HUES64 (cell line): ENCODE measurements around the gene OTUD7B.

ENCODE experiments used
- H3K27ac ChIP-seq: 2 replicates; pipeline ENCODE4 v1.7.0; 2013; ENCODE audit warnings: low read depth, low read length, inconsistent platforms
- H3K27me3 ChIP-seq: 2 replicates; pipeline ENCODE4 v1.6.1; 2013; ENCODE audit warnings: mild to moderate bottlenecking, low read length; ENCODE audit not compliant: insufficient read depth
- H3K36me3 ChIP-seq: 2 replicates; pipeline ENCODE4 v1.6.1; 2013; ENCODE audit warnings: mild to moderate bottlenecking, low read length; ENCODE audit not compliant: insufficient read depth
- H3K4me1 ChIP-seq: 2 replicates; pipeline ENCODE4 v1.6.1; 2013; ENCODE audit warnings: mild to moderate bottlenecking, low read length, moderate library complexity; ENCODE audit not compliant: insufficient read depth
- H3K4me3 ChIP-seq: 2 replicates; pipeline ENCODE4 v1.5.1; 2013; ENCODE audit warnings: mild to moderate bottlenecking, low read length, moderate library complexity
- H3K9ac ChIP-seq: 2 replicates; pipeline ENCODE4 v1.6.1; 2013; ENCODE audit warnings: mild to moderate bottlenecking, low read depth, low read length
- H3K9me3 ChIP-seq: 2 replicates; pipeline ENCODE4 v1.6.1; 2013; ENCODE audit warnings: low read depth, low read length; ENCODE audit not compliant: insufficient read depth
- WGBS: fragments of 150-250, 120-280 bp; methylation state at CpG from one replicate; pipeline ENCODE4 v1.1.7; 2013; ENCODE audit warnings: missing lambda C conversion rate; 5-methylcytosine and 5-hydroxymethylcytosine counted together

The OTUD7B gene

DNA sequence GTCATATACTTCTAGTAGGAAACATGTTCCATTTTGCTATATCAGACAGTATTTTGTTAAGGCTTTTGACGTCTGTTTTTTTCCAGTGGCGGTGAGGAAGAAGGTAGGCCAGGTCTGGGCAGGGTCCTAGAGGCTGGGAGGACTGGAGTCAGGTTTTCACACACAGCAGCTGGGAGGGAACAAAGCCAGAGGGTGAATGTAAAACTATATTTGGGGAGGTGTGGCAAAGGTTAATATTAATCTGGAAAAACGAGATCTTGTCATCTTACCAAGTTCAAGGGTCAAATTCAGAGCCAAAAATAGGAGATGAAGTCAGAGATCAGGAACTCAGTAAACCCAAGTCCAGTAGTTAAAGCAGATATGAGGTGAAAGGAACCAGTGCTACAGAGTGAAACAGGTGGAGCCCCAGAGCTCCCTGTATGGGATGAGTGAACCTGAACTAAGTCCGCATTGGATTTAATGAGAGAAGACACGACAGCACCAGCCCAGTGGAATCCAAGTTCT lies 10.7 kb upstream of the OTUD7B start:
- Histone ChIP-seq H3K27ac (no peak overlapping the region), H3K9me3 (no peaks in the 10 kb centered on the region), H3K9ac (no peak overlapping the region), H3K27me3 (no peaks in the 10 kb centered on the region), H3K4me3 (no peak overlapping the region), H3K4me1 (peaks cover 4% of the 10 kb centered on the region; the same call in 1 of the 2 replicates), H3K36me3 (no peaks in the 10 kb centered on the region)
- WGBS, result 80% methylated on average over 5 of the region's 5 CpGs

DNA sequence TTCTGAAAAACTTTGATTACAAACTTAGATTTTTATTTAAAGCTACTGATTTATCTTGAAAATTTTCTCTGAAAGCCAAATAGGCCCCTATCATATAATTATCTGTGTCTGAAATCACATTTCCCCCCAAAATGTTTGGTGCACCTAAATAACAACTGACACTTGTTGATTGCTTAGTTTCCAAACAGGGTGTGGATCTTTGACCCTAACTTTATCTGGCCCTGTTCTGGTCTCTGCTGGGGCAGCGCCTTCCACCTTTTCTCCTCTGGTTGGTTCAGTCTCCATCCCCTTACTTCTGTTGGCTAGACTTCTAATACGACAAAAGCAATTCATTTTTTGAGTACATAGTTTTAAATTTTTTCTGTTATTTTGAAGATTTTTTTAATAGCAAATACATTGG lies 10.2 kb upstream of the OTUD7B start:
- Histone ChIP-seq H3K27me3 (no peaks in the 10 kb centered on the region), H3K27ac (no peak overlapping the region), H3K4me1 (peaks cover 4% of the 10 kb centered on the region; the same call in 1 of the 2 replicates), H3K4me3 (no peak overlapping the region), H3K9me3 (no peaks in the 10 kb centered on the region), H3K9ac (no peak overlapping the region), H3K36me3 (no peaks in the 10 kb centered on the region)
- 90% methylated on average over 1 of the region's 2 CpGs for WGBS

DNA sequence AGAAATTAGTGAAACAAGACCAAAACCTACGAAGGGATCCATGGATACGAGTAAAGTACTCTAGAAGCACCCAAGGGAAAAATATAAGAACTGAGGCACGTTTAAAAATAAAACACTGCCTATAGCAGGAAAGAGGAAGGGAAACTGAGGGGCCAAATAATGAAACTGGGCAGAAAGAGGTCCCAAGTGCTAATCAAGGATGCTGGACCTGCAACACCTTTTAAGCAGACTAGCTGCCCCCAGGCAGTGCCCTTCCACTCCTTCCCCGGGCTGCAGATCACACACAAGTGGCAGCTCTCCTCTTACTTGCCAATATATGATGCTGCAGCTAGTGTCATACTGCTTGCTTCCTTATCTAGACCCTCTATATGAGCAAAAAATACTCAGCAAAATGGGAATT lies 7.6 kb upstream of the OTUD7B start:
- Histone ChIP-seq H3K4me3 (no peak overlapping the region), H3K27ac (no peak overlapping the region), H3K36me3 (no peaks in the 10 kb centered on the region), H3K27me3 (no peaks in the 10 kb centered on the region), H3K4me1 (peaks cover 4% of the 10 kb centered on the region; the same call in 1 of the 2 replicates), H3K9ac (no peak overlapping the region), H3K9me3 (no peaks in the 10 kb centered on the region)
- WGBS, result 92% methylated on average over 4 of the region's 4 CpGs

DNA sequence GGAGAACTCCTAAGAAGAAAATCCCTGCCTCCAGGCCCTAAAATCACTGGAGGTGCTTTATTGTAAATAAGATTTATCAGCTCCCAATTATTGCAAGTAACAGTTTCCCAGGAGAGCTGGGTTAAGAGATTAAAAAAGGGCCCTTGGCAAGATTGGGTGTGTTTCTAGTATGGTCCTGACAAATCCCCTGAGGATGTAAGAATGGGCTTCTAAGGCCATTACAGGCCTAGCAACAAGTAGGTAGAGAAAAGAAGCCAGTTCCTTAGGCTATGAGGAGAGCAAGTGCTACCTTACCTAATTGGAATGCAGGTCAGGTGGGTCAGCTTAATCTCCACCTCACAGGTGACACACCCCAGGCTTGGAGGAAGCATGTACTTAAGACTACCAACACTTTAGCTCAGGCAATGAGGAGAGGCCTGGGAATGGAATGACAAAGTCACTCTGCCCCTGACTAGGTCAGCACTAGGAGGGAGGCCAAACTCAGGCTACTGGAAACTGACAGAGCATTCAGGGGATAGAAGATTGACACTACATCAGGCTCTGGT lies 6.8 kb upstream of the OTUD7B start:
- Histone ChIP-seq H3K27me3 (no peaks in the 10 kb centered on the region), H3K9me3 (no peaks in the 10 kb centered on the region), H3K4me3 (no peak overlapping the region), H3K27ac (no peak overlapping the region; the same call in 1 of the 2 replicates), H3K36me3 (no peaks in the 10 kb centered on the region), H3K9ac (no peak overlapping the region), H3K4me1 (peaks cover 4% of the 10 kb centered on the region; the same call in 1 of the 2 replicates)

DNA sequence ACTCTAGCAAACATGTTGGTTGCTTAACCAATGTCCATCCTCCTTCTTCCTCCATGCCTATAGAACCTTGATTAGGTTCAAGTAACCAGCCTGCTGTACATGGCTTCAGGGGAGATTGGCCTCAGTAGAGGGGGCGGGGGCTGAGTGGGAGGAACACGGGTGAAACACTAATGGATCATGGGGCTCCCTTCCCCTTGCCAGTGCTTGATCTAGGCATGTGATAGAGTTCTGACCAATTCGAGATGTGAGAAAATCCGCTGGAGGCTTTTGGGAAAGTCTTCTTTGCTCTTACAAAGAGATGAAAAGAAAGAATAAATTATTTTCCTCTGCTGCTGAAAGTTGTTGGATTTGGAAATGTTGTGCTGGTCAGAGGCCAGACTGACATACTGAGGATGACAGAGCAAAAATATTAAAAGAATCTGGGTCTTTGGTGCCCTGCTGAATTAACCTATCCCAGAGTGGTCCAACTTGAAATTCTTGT lies 5.2 kb upstream of the OTUD7B start:
- no peak overlapping the region for H3K27ac ChIP-seq
- H3K36me3 ChIP-seq, result no peaks in the 10 kb centered on the region
- H3K4me1 ChIP-seq, result peaks cover 8% of the 10 kb centered on the region; the same call in 1 of the 2 replicates
- WGBS, result 94% methylated on average over 4 of the region's 4 CpGs
- no peaks in the 10 kb centered on the region for H3K27me3 ChIP-seq
- no peak overlapping the region for H3K4me3 ChIP-seq
- H3K9me3 ChIP-seq, result no peaks in the 10 kb centered on the region
- no peak overlapping the region for H3K9ac ChIP-seq

DNA sequence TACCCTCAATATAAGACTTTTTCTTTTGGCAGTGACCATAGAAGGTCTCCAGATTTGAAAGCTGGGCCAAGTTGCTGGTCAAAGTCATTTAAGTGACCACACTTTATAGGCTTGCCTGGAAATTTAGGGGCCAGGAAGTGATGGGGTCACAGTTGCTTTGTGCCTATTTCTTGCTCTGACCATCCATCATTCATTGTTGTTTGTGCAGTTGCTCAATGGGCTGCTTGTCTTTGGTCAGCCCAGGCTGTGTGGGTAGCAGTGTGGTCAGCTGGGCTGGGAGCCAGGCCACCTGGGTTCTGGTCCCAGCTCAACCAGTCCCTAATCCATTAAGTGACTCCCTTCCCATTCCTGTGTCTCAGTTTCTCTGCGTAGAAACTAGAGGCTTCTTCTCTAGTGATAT lies 2.1 kb upstream of the OTUD7B start:
- Histone ChIP-seq H3K4me1 (peaks cover 24% of the 10 kb centered on the region), H3K9ac (no peak overlapping the region), H3K36me3 (no peaks in the 10 kb centered on the region), H3K9me3 (no peaks in the 10 kb centered on the region), H3K27me3 (no peaks in the 10 kb centered on the region), H3K4me3 (no peak overlapping the region), H3K27ac (no peak overlapping the region)
- WGBS, result 95% methylated on average over 1 of the region's 1 CpG

DNA sequence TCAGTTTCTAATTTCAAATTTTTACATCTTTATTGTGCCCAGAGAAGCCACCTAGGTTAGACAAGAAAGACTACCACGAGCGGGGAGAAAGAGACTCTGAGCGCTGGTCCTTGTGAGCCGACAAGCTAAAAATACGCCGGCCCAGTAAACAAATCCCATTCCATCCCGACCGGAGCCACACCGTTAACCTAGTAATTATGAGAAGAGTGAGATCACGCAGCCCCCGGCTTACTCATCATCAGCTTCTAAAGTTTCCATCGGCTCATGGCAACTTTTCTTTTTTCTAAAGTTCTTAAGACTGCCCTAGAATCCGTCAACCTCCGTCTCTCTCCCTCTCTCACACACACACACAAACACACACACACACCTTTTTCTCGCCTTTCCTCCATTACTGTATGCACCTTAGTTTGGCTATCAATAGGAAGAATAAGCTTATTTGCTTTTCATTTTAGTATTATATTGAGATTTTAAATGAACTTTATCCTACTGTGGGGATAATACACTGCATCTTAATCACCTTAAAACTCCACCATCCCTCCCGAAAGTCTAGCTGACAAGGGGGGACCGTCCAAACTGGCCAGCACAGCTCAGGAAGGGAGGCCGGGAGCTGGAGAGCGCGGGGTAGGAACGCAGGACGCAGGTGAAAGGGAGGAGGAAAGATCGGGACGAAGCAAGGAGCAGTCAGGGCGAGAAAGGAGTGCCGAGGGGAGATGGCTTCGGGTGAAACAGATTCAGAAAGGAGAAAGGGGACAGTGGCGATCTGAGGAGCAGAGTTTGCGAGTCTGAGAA lies 728 bp downstream of the OTUD7B start:
- Histone ChIP-seq H3K9me3 (no peaks in the 10 kb centered on the region), H3K27ac (peak overlapping the region; percentile 91), H3K27me3 (no peaks in the 10 kb centered on the region), H3K4me3 (peak overlapping the region; percentile 84), H3K9ac (peak overlapping the region; percentile 68), H3K4me1 (peaks cover 29% of the 10 kb centered on the region), H3K36me3 (peaks cover 9% of the 10 kb centered on the region)
- WGBS, result under 1% methylated on average over 28 of the region's 29 CpGs

DNA sequence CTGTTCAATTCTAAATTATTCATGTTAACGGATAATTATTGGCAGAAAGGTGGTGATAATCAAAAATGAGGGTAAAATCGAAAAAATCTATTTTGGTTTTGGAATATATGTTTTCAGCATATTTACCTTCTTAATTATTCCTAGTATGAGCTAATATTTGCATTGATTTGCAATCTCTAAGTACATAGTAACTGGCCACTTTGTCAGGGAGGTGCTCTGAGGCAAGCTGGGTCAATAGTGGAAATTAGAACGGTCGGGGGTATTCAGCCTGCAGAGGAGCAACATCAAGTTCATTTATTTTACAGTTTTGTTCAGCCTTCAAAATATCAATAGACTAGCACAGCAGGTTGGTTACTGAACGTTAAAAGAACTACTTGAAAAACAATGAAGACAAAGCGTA lies 1.8 kb downstream of the OTUD7B start:
- H3K4me1 ChIP-seq, result peaks cover 29% of the 10 kb centered on the region
- H3K36me3 ChIP-seq, result peaks cover 9% of the 10 kb centered on the region
- H3K27ac ChIP-seq, result no peak overlapping the region
- no peaks in the 10 kb centered on the region for H3K9me3 ChIP-seq
- 27% methylated on average over 5 of the region's 6 CpGs for WGBS
- H3K4me3 ChIP-seq, result peak overlapping the region; percentile 84
- peak overlapping the region; percentile 68 for H3K9ac ChIP-seq
- no peaks in the 10 kb centered on the region for H3K27me3 ChIP-seq

DNA sequence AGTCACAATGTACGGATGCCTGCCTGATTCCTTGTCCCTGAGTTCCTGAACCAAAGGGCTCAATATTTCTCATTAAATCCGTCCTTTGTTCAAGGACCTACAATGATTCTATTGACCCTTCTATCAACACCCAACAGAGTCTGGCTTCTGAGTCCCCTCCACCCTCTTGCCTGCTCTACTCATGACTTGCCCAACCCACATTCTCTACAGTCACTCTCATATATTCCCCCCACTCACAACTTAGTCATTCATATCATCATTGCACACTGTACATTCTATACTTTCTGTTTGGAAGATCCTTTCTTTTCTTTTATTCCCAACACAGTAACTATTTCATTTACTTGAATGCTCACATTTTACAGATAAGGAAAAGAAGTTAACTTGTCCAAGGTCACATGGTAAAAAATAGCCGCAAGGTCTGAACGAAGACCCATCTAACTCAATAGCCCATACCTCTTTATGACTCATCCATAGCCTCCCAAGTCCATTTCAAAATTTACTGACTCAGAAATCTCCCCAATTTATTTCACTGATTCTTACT lies 3.6 kb downstream of the OTUD7B start:
- Histone ChIP-seq H3K9ac (no peak overlapping the region), H3K27me3 (no peaks in the 10 kb centered on the region), H3K27ac (no peak overlapping the region), H3K36me3 (peaks cover 14% of the 10 kb centered on the region), H3K4me1 (peaks cover 37% of the 10 kb centered on the region), H3K9me3 (no peaks in the 10 kb centered on the region), H3K4me3 (no peak overlapping the region)
- WGBS, result 92% methylated on average over 4 of the region's 4 CpGs

DNA sequence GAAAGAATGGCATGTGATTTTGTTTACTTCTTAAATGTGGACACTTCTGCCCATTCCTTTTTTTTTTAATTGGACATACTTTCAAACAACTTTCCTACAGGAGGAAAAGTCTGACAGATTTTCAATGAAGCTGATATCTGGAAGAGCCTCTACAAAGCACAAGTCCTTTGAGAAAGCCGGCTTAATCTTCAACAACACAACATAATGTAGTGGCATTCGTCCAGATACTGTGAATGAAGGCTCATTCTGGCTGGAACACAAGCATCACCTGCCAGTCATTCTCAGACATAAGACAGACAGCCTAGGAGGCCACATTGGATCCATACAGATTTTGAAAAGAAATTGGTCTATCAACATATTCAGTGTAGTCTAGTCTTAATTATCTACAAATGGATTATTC lies 4.9 kb downstream of the OTUD7B start:
- WGBS, result 92% methylated on average over 2 of the region's 2 CpGs
- Histone ChIP-seq H3K9me3 (no peaks in the 10 kb centered on the region), H3K27ac (no peak overlapping the region), H3K27me3 (no peaks in the 10 kb centered on the region), H3K4me3 (no peak overlapping the region), H3K4me1 (peaks cover 37% of the 10 kb centered on the region), H3K9ac (no peak overlapping the region), H3K36me3 (peaks cover 16% of the 10 kb centered on the region)

DNA sequence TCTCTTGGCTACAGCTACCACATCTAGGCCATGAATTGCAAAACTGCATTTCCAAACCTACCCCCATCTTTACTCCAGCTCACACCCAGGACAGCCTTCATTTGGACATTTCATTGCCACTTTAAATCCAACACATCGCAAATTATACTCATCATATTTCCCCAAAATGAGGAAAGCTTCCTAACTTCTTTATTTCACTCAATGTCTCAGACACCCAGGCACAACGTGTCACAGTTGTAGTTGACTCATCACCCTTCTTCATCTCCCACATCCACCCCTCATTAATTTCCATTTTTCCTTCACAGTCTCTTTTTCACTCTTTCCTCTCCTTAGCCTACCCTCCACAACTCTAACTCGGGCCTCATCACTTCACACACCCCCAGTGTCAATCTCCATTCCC lies 6.7 kb downstream of the OTUD7B start:
- H3K36me3 ChIP-seq, result peaks cover 25% of the 10 kb centered on the region
- no peaks in the 10 kb centered on the region for H3K27me3 ChIP-seq
- no peak overlapping the region for H3K27ac ChIP-seq
- WGBS, result 90% methylated on average over 3 of the region's 3 CpGs
- no peak overlapping the region for H3K4me3 ChIP-seq
- no peaks in the 10 kb centered on the region for H3K9me3 ChIP-seq
- no peak overlapping the region for H3K9ac ChIP-seq
- H3K4me1 ChIP-seq, result peaks cover 33% of the 10 kb centered on the region
